Pons (tissue), 1 donor: ENCODE measurements around the gene TNC.
A peak's percentile ranks its signal among the peaks of the same experiment; 100 is the strongest.

Source experiments
- DNase-seq: peaks from one replicate; pipeline ENCODE4 v3.0.0-alpha.2; 2016; ENCODE audit warnings: low spot score

Gene TNC

GRCh38 chr9:115046824-115047223 lies 71.1 kb downstream of the TNC start:
- no peak for DNase-seq

GRCh38 chr9:115046199-115046598 lies 71.8 kb downstream of the TNC start:
- DNase-seq: no peak

- DNase-seq: no peak
Measured at GRCh38 chr9:115043632-115044031, 74.3 kb downstream of the TNC start.

- DNase-seq: peak; percentile 25
Measured at GRCh38 chr9:115042781-115043509, 75.0 kb downstream of the TNC start.

GRCh38 chr9:115039516-115040120 lies 78.3 kb downstream of the TNC start:
- DNase-seq: no peak

- no peak for DNase-seq
Measured at GRCh38 chr9:115038178-115038577, 79.8 kb downstream of the TNC start.

- no peak for DNase-seq
Measured at GRCh38 chr9:115036691-115037090, 81.3 kb downstream of the TNC start.

GRCh38 chr9:115035841-115036612 lies 81.9 kb downstream of the TNC start:
- peak; percentile 74 for DNase-seq

GRCh38 chr9:115034801-115035200 lies 83.2 kb downstream of the TNC start:
- DNase-seq: no peak

- no peak for DNase-seq
Measured at GRCh38 chr9:115033800-115034199, 84.2 kb downstream of the TNC start.

GRCh38 chr9:115032296-115032695 lies 85.7 kb downstream of the TNC start:
- no peak for DNase-seq

GRCh38 chr9:115030006-115030405 lies 88.0 kb downstream of the TNC start:
- no peak for DNase-seq

- DNase-seq: no peak
Measured at GRCh38 chr9:115025721-115026120, 92.2 kb downstream of the TNC start.

GRCh38 chr9:115024925-115025535 lies 92.9 kb downstream of the TNC start:
- no peak for DNase-seq

GRCh38 chr9:115022760-115023434 lies 95.1 kb downstream of the TNC start:
- no peak for DNase-seq

GRCh38 chr9:115018547-115019435 lies 99.2 kb downstream of the TNC start:
- no peak for DNase-seq

GRCh38 chr9:115016344-115016743 lies 101.6 kb downstream of the TNC start:
- no peak for DNase-seq

- DNase-seq: no peak
Measured at GRCh38 chr9:115015018-115015635, 102.8 kb downstream of the TNC start.

- DNase-seq: no peak
Measured at GRCh38 chr9:115014438-115014837, 103.5 kb downstream of the TNC start.

- peak; percentile 79 for DNase-seq
Measured at GRCh38 chr9:115013998-115014397, 104.0 kb downstream of the TNC start.

- no peak for DNase-seq
Measured at GRCh38 chr9:115012486-115012885, 105.5 kb downstream of the TNC start.
